Testis (tissue), 2 donors: ENCODE data around the gene TAS1R1.

Experiments used
- POLR2A ChIP-seq: fragments of 450-650 bp; IDR thresholded peaks from one replicate; pipeline ENCODE4 v1.6.1; 2017; ENCODE audit warnings: antibody characterized with exemption, mild to moderate bottlenecking, moderate library complexity
- TF ChIP-seq, protein P1 (sequence below), 3 experiments: fragments of 450-650 bp in 2 of 3; fragments of 200-600 bp in 1 of 3; sonication (generic) in 1 of 3; IDR thresholded peaks; one replicate each; pipeline ENCODE4 v1.5.1; 2016 to 2019; ENCODE audit warnings: antibody characterized with exemption in 3 of 3, mild to moderate bottlenecking in 2 of 3, moderate library complexity in 1 of 3

DNA sequence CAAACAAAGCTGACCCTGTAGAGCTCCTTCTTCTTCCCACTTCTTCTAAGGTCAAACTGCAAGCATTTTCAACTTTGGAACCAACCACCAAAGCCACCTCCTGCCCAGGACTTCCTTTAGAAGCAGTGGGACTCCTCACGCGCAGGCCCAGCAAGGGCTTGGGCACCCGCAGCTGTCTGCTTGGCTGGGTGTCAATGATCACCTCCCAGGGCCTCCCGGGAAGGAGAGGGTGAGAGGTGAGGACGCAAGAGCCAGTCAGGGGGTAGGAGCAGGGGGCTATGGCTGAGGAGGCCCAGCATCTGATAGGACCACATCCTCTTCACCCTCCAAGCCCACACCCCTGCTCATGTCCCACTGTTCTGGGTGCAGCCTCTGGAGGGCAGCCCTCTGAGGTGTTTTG lies 37.3 kb downstream of the TAS1R1 start:
- no peak for TF ChIP-seq POLR2A
- TF ChIP-seq, protein P1, sequence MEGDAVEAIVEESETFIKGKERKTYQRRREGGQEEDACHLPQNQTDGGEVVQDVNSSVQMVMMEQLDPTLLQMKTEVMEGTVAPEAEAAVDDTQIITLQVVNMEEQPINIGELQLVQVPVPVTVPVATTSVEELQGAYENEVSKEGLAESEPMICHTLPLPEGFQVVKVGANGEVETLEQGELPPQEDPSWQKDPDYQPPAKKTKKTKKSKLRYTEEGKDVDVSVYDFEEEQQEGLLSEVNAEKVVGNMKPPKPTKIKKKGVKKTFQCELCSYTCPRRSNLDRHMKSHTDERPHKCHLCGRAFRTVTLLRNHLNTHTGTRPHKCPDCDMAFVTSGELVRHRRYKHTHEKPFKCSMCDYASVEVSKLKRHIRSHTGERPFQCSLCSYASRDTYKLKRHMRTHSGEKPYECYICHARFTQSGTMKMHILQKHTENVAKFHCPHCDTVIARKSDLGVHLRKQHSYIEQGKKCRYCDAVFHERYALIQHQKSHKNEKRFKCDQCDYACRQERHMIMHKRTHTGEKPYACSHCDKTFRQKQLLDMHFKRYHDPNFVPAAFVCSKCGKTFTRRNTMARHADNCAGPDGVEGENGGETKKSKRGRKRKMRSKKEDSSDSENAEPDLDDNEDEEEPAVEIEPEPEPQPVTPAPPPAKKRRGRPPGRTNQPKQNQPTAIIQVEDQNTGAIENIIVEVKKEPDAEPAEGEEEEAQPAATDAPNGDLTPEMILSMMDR (IDR thresholded peaks at IDR 0.05): no peak
